Naive thymus-derived CD4-positive, alpha-beta T cell (primary cell): Measurements from ENCODE around the gene SALL4. TPM values are rescaled to one million over a fixed set of nuclear protein-coding genes. Genes with fewer than 3 reads are reported as not detected.
A peak's percentile ranks its signal among the peaks of the same experiment; 100 is the strongest.

ENCODE experiments used
- ATAC-seq: fragments of 150-1000 bp; cut with Tn5 transposase; 2 replicates; pipeline ENCODE4 v1.10.0; 2021; ENCODE audit warnings: mild to moderate bottlenecking, moderate library complexity
- CTCF ChIA-PET: fragments of 350-600 bp; sonication (Branson Sonifier 250); formaldehyde crosslinking; loops from one replicate; lab custom pipeline; 2021; ENCODE audit warnings: antibody characterized with exemption; lab: Charles Lee
- POLR2A ChIA-PET: fragments of 350-600 bp; sonication (Branson Sonifier 250); formaldehyde crosslinking; loops from one replicate; lab custom pipeline; 2021; ENCODE audit warnings: antibody characterized with exemption, inconsistent platforms; lab: Charles Lee
- DNase-seq, 9 donors: peaks; one replicate each; pipeline versions ENCODE4 v3.0.0 to v3.0.0-alpha.2; 2020 to 2022; ENCODE audit warnings: mixed read lengths in 1 of 9
- H3K27ac ChIP-seq: one replicate; pipeline ENCODE4 v1.7.0; 2013; ENCODE audit warnings: mild to moderate bottlenecking, low read depth, low read length, moderate library complexity
- H3K27me3 ChIP-seq, 2 donors: one replicate each; pipeline ENCODE4 v1.7.0; 2013; ENCODE audit warnings: low read length in 2 of 2, mild to moderate bottlenecking in 2 of 2, moderate library complexity in 2 of 2; ENCODE audit not compliant: control insufficient read depth in 2 of 2, insufficient read depth in 2 of 2
- H3K36me3 ChIP-seq, 3 experiments: 1 replicate in 2 of 3; 2 replicates in 1 of 3; pipeline ENCODE4 v1.7.0; 2013; ENCODE audit warnings: low read length in 3 of 3, mild to moderate bottlenecking in 3 of 3, moderate library complexity in 1 of 3; ENCODE audit not compliant: insufficient read depth in 3 of 3, control insufficient read depth in 2 of 3
- H3K4me1 ChIP-seq, 2 donors: one replicate each; pipeline ENCODE4 v1.7.0; 2013; ENCODE audit warnings: low read length in 2 of 2, mild to moderate bottlenecking in 2 of 2, moderate library complexity in 1 of 2; ENCODE audit not compliant: control insufficient read depth in 2 of 2, insufficient read depth in 2 of 2
- H3K4me3 ChIP-seq: 2 replicates; pipeline ENCODE4 v1.7.0; 2013; ENCODE audit warnings: mild to moderate bottlenecking, low read length
- H3K9me3 ChIP-seq, 3 experiments: 1 replicate in 2 of 3; 2 replicates in 1 of 3; pipeline ENCODE4 v1.7.0; 2013; ENCODE audit warnings: low read length in 3 of 3; ENCODE audit not compliant: control insufficient read depth in 2 of 3
- H3K27ac Mint-ChIP-seq, 9 donors: one replicate each; pipeline ENCODE4 v1.8.0; 2020 to 2022; ENCODE audit warnings: mixed read lengths in 9 of 9, mild to moderate bottlenecking in 8 of 9, moderate library complexity in 5 of 9, inconsistent platforms in 2 of 9
- H3K27me3 Mint-ChIP-seq, 5 donors: one replicate each; pipeline ENCODE4 v1.8.0; 2021 to 2022; ENCODE audit warnings: mixed read lengths in 5 of 5, mild to moderate bottlenecking in 1 of 5
- H3K36me3 Mint-ChIP-seq, 5 donors: one replicate each; pipeline ENCODE4 v1.8.0; 2020 to 2022; ENCODE audit warnings: mixed read lengths in 5 of 5, mild to moderate bottlenecking in 3 of 5, inconsistent platforms in 1 of 5
- H3K4me1 Mint-ChIP-seq, 7 donors: one replicate each; pipeline ENCODE4 v1.8.0; 2020 to 2022; ENCODE audit warnings: mixed read lengths in 7 of 7, mild to moderate bottlenecking in 3 of 7, inconsistent platforms in 1 of 7
- H3K4me3 Mint-ChIP-seq, 10 donors: one replicate each; pipeline ENCODE4 v1.8.0; 2020 to 2022; ENCODE audit warnings: mild to moderate bottlenecking in 10 of 10, mixed read lengths in 10 of 10, moderate library complexity in 6 of 10, inconsistent platforms in 2 of 10
- H3K9me3 Mint-ChIP-seq, 11 donors: one replicate each; pipeline ENCODE4 v1.8.0; 2020 to 2022; ENCODE audit warnings: mixed read lengths in 11 of 11, mild to moderate bottlenecking in 4 of 11, inconsistent platforms in 1 of 11, moderate library complexity in 1 of 11
- intact Hi-C, 2 donors: fragments of 100-400 bp; cut with micrococcal nuclease; formaldehyde crosslinking; loops; one replicate each; pipeline ENCODE4 v1.15.1; 2023
- polyA plus RNA-seq, 2 donors: library from polyadenylated mRNA; unstranded; fragments of 300-500 nt; fragmentation: Illumina TruSeq; gene quantifications; one replicate each; pipeline ENCODE4 v1.2.3, GENCODE V29; 2021
- total RNA-seq, 6 experiments: library from RNA in 5 of 6; stranded (reverse) in 5 of 6; gene quantifications; 1 replicate in 5 of 6; 2 replicates in 1 of 6; pipeline ENCODE4 v1.2.3 and lab custom pipeline; 2021 to 2026

The SALL4 gene
- total and polyA plus RNA-seq, 7 experiments from 2014 or later = 0.15 to 0.32 (median 0.17) TPM; not detected in 4

GRCh38 chr20:51804754-51805153, 2.4 kb upstream of the SALL4 start:
- peaks cover 0 to 4% (median 0%) of the 10 kb centered on the region in 11 donors for H3K9me3 Mint-ChIP-seq
- POLR2A ChIA-PET = no interaction called here
- intact Hi-C loops = no loop called here

GRCh38 chr20:51803148-51803854, 980 bp upstream of the SALL4 start:
- POLR2A ChIA-PET = no interaction called here
- Histone ChIP-seq H3K4me3 (no peak overlapping the region), H3K4me1 (no peaks in the 10 kb centered on the region), H3K27me3 (peaks cover 0 to 10% of the 10 kb centered on the region in 2 donors), H3K9me3 (no peaks in the 10 kb centered on the region), H3K27ac (no peak overlapping the region), H3K36me3 (no peaks in the 10 kb centered on the region)
- DNase-seq = no peak
- Mint-ChIP-seq H3K4me1 (peaks cover 5 to 18% (median 16%) of the 10 kb centered on the region in 7 donors), H3K27me3 (peaks cover 56 to 63% (median 59%) of the 10 kb centered on the region in 5 donors), H3K9me3 (peaks cover 0 to 4% (median 0%) of the 10 kb centered on the region in 11 donors), H3K4me3 (no peak overlapping the region), H3K36me3 (no peaks in the 10 kb centered on the region), H3K27ac (no peak overlapping the region)
- CTCF ChIA-PET = interaction anchor here (0.6 kb wide), 1 partner anchor 219 kb away, joined by 4 read pairs; no protein-coding TSS in a partner anchor
- ATAC-seq = no peak
- intact Hi-C loops = no loop called here

More at GRCh38 chr20:51804754-51805153, 2.4 kb upstream of the SALL4 start:
- CTCF ChIA-PET = no interaction called here
- H3K4me3 ChIP-seq = no peak overlapping the region
- H3K36me3 ChIP-seq = no peaks in the 10 kb centered on the region
- H3K4me1 ChIP-seq = no peaks in the 10 kb centered on the region
- Mint-ChIP-seq H3K36me3 (no peaks in the 10 kb centered on the region), H3K27me3 (peaks cover 42 to 48% (median 46%) of the 10 kb centered on the region in 5 donors), H3K27ac (no peak overlapping the region), H3K4me3 (no peak overlapping the region), H3K4me1 (peaks cover 3 to 12% (median 10%) of the 10 kb centered on the region in 7 donors)
- DNase-seq (no peak), ATAC-seq (no peak)
- H3K27ac ChIP-seq = no peak overlapping the region
- H3K9me3 ChIP-seq = no peaks in the 10 kb centered on the region
- peaks cover 0 to 3% of the 10 kb centered on the region in 2 donors for H3K27me3 ChIP-seq

- H3K9me3 Mint-ChIP-seq = peaks cover 0 to 2% (median 0%) of the 10 kb centered on the region in 11 donors
- no peak overlapping the region for H3K4me3 ChIP-seq
- no peaks in the 10 kb centered on the region for H3K4me1 ChIP-seq
- ATAC-seq (no peak), DNase-seq (no peak)
- H3K36me3 Mint-ChIP-seq = no peaks in the 10 kb centered on the region
- peaks cover 49 to 75% (median 66%) of the 10 kb centered on the region in 5 donors for H3K27me3 Mint-ChIP-seq
- peak overlapping the region in 3 of 10 donors; percentile 27 to 80 (median 76) for H3K4me3 Mint-ChIP-seq
- no peaks in the 10 kb centered on the region for H3K9me3 ChIP-seq
- no peak overlapping the region for H3K27ac Mint-ChIP-seq
- no peaks in the 10 kb centered on the region for H3K36me3 ChIP-seq
- H3K27me3 ChIP-seq = peaks cover 0 to 10% of the 10 kb centered on the region in 2 donors
- peaks cover 5 to 18% (median 16%) of the 10 kb centered on the region in 7 donors for H3K4me1 Mint-ChIP-seq
- ChIA-PET CTCF (no interaction called here), POLR2A (no interaction called here)
- intact Hi-C loops = no loop called here
- no peak overlapping the region for H3K27ac ChIP-seq
Observed at GRCh38 chr20:51801823-51802123, 548 bp downstream of the SALL4 start.

- Mint-ChIP-seq H3K9me3 (peaks cover 0 to 2% (median 0%) of the 10 kb centered on the region in 11 donors), H3K4me3 (peak overlapping the region in 7 of 10 donors; percentile 27 to 80 (median 56)), H3K27ac (no peak overlapping the region), H3K4me1 (peaks cover 5 to 18% (median 16%) of the 10 kb centered on the region in 7 donors), H3K36me3 (no peaks in the 10 kb centered on the region), H3K27me3 (peaks cover 51 to 76% (median 67%) of the 10 kb centered on the region in 5 donors)
- DNase-seq (no peak), ATAC-seq (no peak)
- ChIA-PET POLR2A (no interaction called here), CTCF (no interaction called here)
- Histone ChIP-seq H3K27ac (no peak overlapping the region), H3K36me3 (no peaks in the 10 kb centered on the region), H3K4me3 (no peak overlapping the region), H3K9me3 (no peaks in the 10 kb centered on the region), H3K4me1 (no peaks in the 10 kb centered on the region), H3K27me3 (peaks cover 0 to 10% of the 10 kb centered on the region in 2 donors)
- intact Hi-C loops = no loop called here
Observed at GRCh38 chr20:51801122-51801822, 1.0 kb downstream of the SALL4 start.

GRCh38 chr20:51800872-51801121, 1.5 kb downstream of the SALL4 start:
- H3K27ac ChIP-seq = no peak overlapping the region
- Mint-ChIP-seq H3K9me3 (peaks cover 0 to 2% (median 0%) of the 10 kb centered on the region in 11 donors), H3K4me1 (peaks cover 5 to 18% (median 16%) of the 10 kb centered on the region in 7 donors), H3K36me3 (no peaks in the 10 kb centered on the region), H3K27ac (no peak overlapping the region), H3K4me3 (peak overlapping the region in 8 of 10 donors; percentile 25 to 80 (median 50)), H3K27me3 (peaks cover 49 to 75% (median 66%) of the 10 kb centered on the region in 5 donors)
- DNase-seq (no peak), ATAC-seq (no peak)
- H3K36me3 ChIP-seq = no peaks in the 10 kb centered on the region
- no peaks in the 10 kb centered on the region for H3K4me1 ChIP-seq
- intact Hi-C loops = loop anchor here in 1 of 2 donors (1.0 kb wide), 1 partner anchor 283 kb away; no protein-coding TSS in a partner anchor
- peaks cover 0 to 10% of the 10 kb centered on the region in 2 donors for H3K27me3 ChIP-seq
- ChIA-PET CTCF (no interaction called here), POLR2A (no interaction called here)
- H3K4me3 ChIP-seq = no peak overlapping the region
- H3K9me3 ChIP-seq = no peaks in the 10 kb centered on the region

GRCh38 chr20:51800060-51800871, 2.1 kb downstream of the SALL4 start:
- ChIA-PET CTCF (no interaction called here), POLR2A (no interaction called here)
- no peaks in the 10 kb centered on the region for H3K9me3 ChIP-seq
- Mint-ChIP-seq H3K27ac (peak overlapping the region in 1 of 9 donors; percentile 49), H3K4me1 (peaks cover 5 to 18% (median 16%) of the 10 kb centered on the region in 7 donors), H3K4me3 (peak overlapping the region in 9 of 10 donors; percentile 29 to 80 (median 56)), H3K27me3 (peaks cover 47 to 75% (median 65%) of the 10 kb centered on the region in 5 donors), H3K9me3 (peaks cover 0 to 2% (median 0%) of the 10 kb centered on the region in 11 donors), H3K36me3 (no peaks in the 10 kb centered on the region)
- no peaks in the 10 kb centered on the region for H3K36me3 ChIP-seq
- no peak overlapping the region for H3K27ac ChIP-seq
- H3K27me3 ChIP-seq = peaks cover 0 to 10% of the 10 kb centered on the region in 2 donors
- H3K4me3 ChIP-seq = peak overlapping the region; percentile 20
- DNase-seq (peak in 8 of 9 donors; percentile 7 to 79 (median 26)), ATAC-seq (peak; percentile 54)
- no peaks in the 10 kb centered on the region for H3K4me1 ChIP-seq
- intact Hi-C loops = loop anchor here in 1 of 2 donors (1.0 kb wide), 1 partner anchor 283 kb away; no protein-coding TSS in a partner anchor
